H9 (cell line): Measurements from ENCODE around the gene CLEC19A. TPM values are rescaled to one million over a fixed set of nuclear protein-coding genes. Genes with fewer than 3 reads are reported as not detected.

Source experiments
- DNase-seq: peaks from one replicate; pipeline ENCODE4 v3.0.0-alpha.2; 2017
- H2AFZ ChIP-seq: one replicate; pipeline ENCODE4 v1.6.1; 2013; ENCODE audit warnings: mild to moderate bottlenecking, low read length, control low read depth, moderate library complexity
- H2AK5ac ChIP-seq: 2 replicates; pipeline ENCODE4 v1.6.1; 2013; ENCODE audit warnings: low read length, control low read depth, mixed read lengths; ENCODE audit not compliant: insufficient read length
- H2BK120ac ChIP-seq: one replicate; pipeline ENCODE4 v1.6.1; 2013; ENCODE audit warnings: low read depth, mild to moderate bottlenecking, low read length, control low read depth, inconsistent platforms; ENCODE audit not compliant: poor library complexity, severe bottlenecking
- H2BK12ac ChIP-seq: 2 replicates; pipeline ENCODE4 v1.6.1; 2013; ENCODE audit warnings: low read length, control low read depth, mixed read lengths, low read depth; ENCODE audit not compliant: insufficient read length
- H2BK15ac ChIP-seq: 2 replicates; pipeline ENCODE4 v1.6.1; 2013; ENCODE audit warnings: low read depth, low read length, control low read depth
- H2BK20ac ChIP-seq: one replicate; pipeline ENCODE4 v1.6.1; 2013; ENCODE audit warnings: low read depth, mild to moderate bottlenecking, low read length, control low read depth, inconsistent platforms; ENCODE audit not compliant: poor library complexity, severe bottlenecking
- H2BK5ac ChIP-seq: 2 replicates; pipeline ENCODE4 v1.6.1; 2013; ENCODE audit warnings: low read length, control low read depth, mixed read lengths; ENCODE audit not compliant: insufficient read length
- H3K14ac ChIP-seq: 2 replicates; pipeline ENCODE4 v1.6.1; 2013; ENCODE audit warnings: low read length, control low read depth; ENCODE audit not compliant: insufficient read depth
- H3K18ac ChIP-seq: 2 replicates; pipeline ENCODE4 v1.6.1; 2013; ENCODE audit warnings: low read depth, mild to moderate bottlenecking, mixed read lengths, low read length, control low read depth; ENCODE audit not compliant: insufficient read length
- H3K23ac ChIP-seq: 2 replicates; pipeline ENCODE4 v1.6.1; 2013; ENCODE audit warnings: low read length, control low read depth, mixed read lengths, low read depth; ENCODE audit not compliant: insufficient read length
- H3K23me2 ChIP-seq: 2 replicates; pipeline ENCODE4 v1.6.1; 2013; ENCODE audit warnings: low read depth, mild to moderate bottlenecking, mixed read lengths, low read length, control low read depth; ENCODE audit not compliant: insufficient read length, poor library complexity, severe bottlenecking
- H3K27ac ChIP-seq: 2 replicates; pipeline ENCODE4 v1.5.1; 2013; ENCODE audit warnings: low read length, control low read depth, mixed read lengths, low read depth; ENCODE audit not compliant: insufficient read length
- H3K27me3 ChIP-seq: 2 replicates; pipeline ENCODE4 v1.6.1; 2013; ENCODE audit warnings: low read length, control low read depth, inconsistent platforms; ENCODE audit not compliant: insufficient read depth
- H3K4ac ChIP-seq: 2 replicates; pipeline ENCODE4 v1.6.1; 2013; ENCODE audit warnings: low read depth, mild to moderate bottlenecking, control low read depth, inconsistent platforms, low read length, moderate library complexity
- H3K4me1 ChIP-seq: 2 replicates; pipeline ENCODE4 v1.6.1; 2013; ENCODE audit warnings: low read length, control low read depth, inconsistent platforms; ENCODE audit not compliant: insufficient read depth
- H3K4me2 ChIP-seq: 2 replicates; pipeline ENCODE4 v1.6.1; 2013; ENCODE audit warnings: low read length, control low read depth, mixed read lengths; ENCODE audit not compliant: insufficient read length, insufficient read depth
- H3K56ac ChIP-seq: 2 replicates; pipeline ENCODE4 v1.6.1; 2013; ENCODE audit warnings: low read depth, mild to moderate bottlenecking, mixed read lengths, low read length, control low read depth; ENCODE audit not compliant: insufficient read length
- H3K79me1 ChIP-seq: 2 replicates; pipeline ENCODE4 v1.6.1; 2013; ENCODE audit warnings: low read depth, mild to moderate bottlenecking, moderate library complexity, low read length, control low read depth, inconsistent platforms; ENCODE audit not compliant: insufficient read depth, poor library complexity, severe bottlenecking
- H3K79me2 ChIP-seq: 2 replicates; pipeline ENCODE4 v1.6.1; 2013; ENCODE audit warnings: low read length, control low read depth, inconsistent platforms; ENCODE audit not compliant: insufficient read depth
- H3K9ac ChIP-seq: 2 replicates; pipeline ENCODE4 v1.6.1; 2013; ENCODE audit warnings: low read length, control low read depth, mixed read lengths; ENCODE audit not compliant: insufficient read length; ENCODE audit errors: extremely low read depth
- H3K9me3 ChIP-seq: one replicate; pipeline ENCODE4 v1.6.1; 2013; ENCODE audit warnings: low read depth, low read length, inconsistent platforms; ENCODE audit not compliant: control insufficient read depth
- H3T11ph ChIP-seq: one replicate; pipeline ENCODE4 v1.6.1; 2013; ENCODE audit warnings: mild to moderate bottlenecking, low read length, control low read depth, inconsistent platforms
- H4K20me1 ChIP-seq: one replicate; pipeline ENCODE4 v1.6.1; 2013; ENCODE audit not compliant: control insufficient read depth, insufficient read length, insufficient read depth
- H4K5ac ChIP-seq: 2 replicates; pipeline ENCODE4 v1.6.1; 2013; ENCODE audit warnings: low read depth, mild to moderate bottlenecking, mixed read lengths, low read length, control low read depth; ENCODE audit not compliant: insufficient read length
- H4K8ac ChIP-seq: replicated peaks from 2 replicates; pipeline ENCODE4 v1.6.1; 2013; ENCODE audit warnings: low read length, control low read depth, mixed read lengths, low read depth; ENCODE audit not compliant: insufficient read length
- H4K91ac ChIP-seq: 2 replicates; pipeline ENCODE4 v1.6.1; 2013; ENCODE audit warnings: low read depth, mild to moderate bottlenecking, moderate library complexity, mixed read lengths, low read length, control low read depth; ENCODE audit not compliant: insufficient read length
- H3K27ac Mint-ChIP-seq, 3 experiments: 2 replicates in 2 of 3; 3 replicates in 1 of 3; pipeline ENCODE4 v1.8.0; 2020 to 2021; ENCODE audit warnings: mixed read lengths in 3 of 3, mild to moderate bottlenecking in 1 of 3, moderate library complexity in 1 of 3
- H3K27me3 Mint-ChIP-seq: 2 replicates; pipeline ENCODE4 v1.8.0; 2021; ENCODE audit warnings: low read depth, mild to moderate bottlenecking, moderate library complexity, mixed read lengths
- H3K36me3 Mint-ChIP-seq, 3 experiments: 2 replicates in 2 of 3; 3 replicates in 1 of 3; pipeline ENCODE4 v1.8.0; 2020 to 2021; ENCODE audit warnings: low read depth in 3 of 3, mixed read lengths in 3 of 3; ENCODE audit not compliant: insufficient read depth in 1 of 3
- H3K4me1 Mint-ChIP-seq, 2 experiments: 2 replicates each; pipeline ENCODE4 v1.8.0; 2020; ENCODE audit warnings: mixed read lengths in 2 of 2
- H3K4me3 Mint-ChIP-seq, 2 experiments: 2 replicates in 1 of 2; 3 replicates in 1 of 2; pipeline ENCODE4 v1.8.0; 2020 to 2021; ENCODE audit warnings: mild to moderate bottlenecking in 2 of 2, mixed read lengths in 2 of 2, moderate library complexity in 1 of 2
- H3K9me3 Mint-ChIP-seq, 2 experiments: 2 replicates in 1 of 2; 3 replicates in 1 of 2; pipeline ENCODE4 v1.8.0; 2020; ENCODE audit warnings: mild to moderate bottlenecking in 2 of 2, mixed read lengths in 2 of 2, moderate library complexity in 1 of 2
- WGBS: extraction: QIAGEN DNeasy Blood & Tissue Kit; methylation state at CpG from one replicate; pipeline ENCODE4 v1.1.7; 2013; ENCODE audit warnings: missing lambda C conversion rate, low lambda C conversion rate, mixed read lengths; ENCODE audit not compliant: insufficient read length; ENCODE audit errors: extremely low coverage; 5-methylcytosine and 5-hydroxymethylcytosine counted together
- total RNA-seq: library from RNA; stranded (reverse); gene quantifications from 2 replicates; pipeline ENCODE4 v1.2.1, GENCODE V29; 2021
- TF ChIP-seq, protein P1 (sequence below): fragments of 200-600 bp; sonication (generic); conservative IDR thresholded peaks from 3 replicates; pipeline ENCODE4 v1.8.0; 2021; ENCODE audit warnings: antibody characterized with exemption, mild to moderate bottlenecking

CLEC19A gene
- total RNA-seq, 1 experiment from 2014 or later, result not detected

DNA sequence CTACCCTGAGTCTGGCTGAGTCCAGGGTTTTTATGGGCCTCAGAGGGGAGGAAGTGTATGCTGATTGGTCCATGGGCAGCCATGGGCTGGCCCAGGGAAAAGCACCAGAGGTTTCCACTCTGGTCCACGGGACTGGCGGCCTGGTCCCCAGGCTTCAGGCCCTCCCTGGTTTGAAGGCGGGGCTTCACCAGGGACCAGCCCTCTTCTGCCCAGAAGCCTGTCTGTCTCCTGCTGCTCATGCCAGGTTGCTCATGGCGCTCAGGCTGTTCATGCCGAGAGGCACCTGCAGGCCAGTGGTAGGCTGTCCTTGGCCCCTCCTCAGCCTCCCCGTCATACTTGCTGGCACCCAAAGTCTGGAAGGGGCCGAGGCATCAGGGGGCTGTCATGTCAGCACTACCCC lies 45.0 kb upstream of the CLEC19A start:
- Histone ChIP-seq H3K27me3 (no peaks in the 10 kb centered on the region), H4K20me1 (no peaks in the 10 kb centered on the region), H2BK120ac (no peak overlapping the region), H3K27ac (no peak overlapping the region), H2AK5ac (no peak overlapping the region), H3K79me1 (no peaks in the 10 kb centered on the region), H3K23ac (no peak overlapping the region), H3K56ac (no peak overlapping the region), H3K79me2 (no peaks in the 10 kb centered on the region), H2BK15ac (no peak overlapping the region), H4K5ac (no peak overlapping the region), H3T11ph (no peak overlapping the region), H3K4me1 (no peaks in the 10 kb centered on the region), H4K91ac (no peak overlapping the region), H3K4ac (no peak overlapping the region), H2BK5ac (no peak overlapping the region), H2AFZ (no peak overlapping the region), H3K18ac (no peak overlapping the region), H2BK20ac (no peak overlapping the region), H3K23me2 (no peaks in the 10 kb centered on the region), H3K14ac (no peak overlapping the region), H3K9me3 (peaks cover 8% of the 10 kb centered on the region), H2BK12ac (no peak overlapping the region), H3K9ac (no peak overlapping the region), H3K4me2 (no peak overlapping the region), H4K8ac (no peak overlapping the region)
- H3K36me3 Mint-ChIP-seq, result peaks cover 3 to 11% (median 3%) of the 10 kb centered on the region in 3 experiments; a peak in 5 of 7 replicates
- peaks cover 9 to 11% of the 10 kb centered on the region in 2 experiments for H3K9me3 Mint-ChIP-seq
- peaks cover 1 to 2% of the 10 kb centered on the region in 2 experiments; a peak in 2 of 4 replicates for H3K4me1 Mint-ChIP-seq
- no peak overlapping the region for H3K27ac Mint-ChIP-seq
- TF ChIP-seq, protein P1, sequence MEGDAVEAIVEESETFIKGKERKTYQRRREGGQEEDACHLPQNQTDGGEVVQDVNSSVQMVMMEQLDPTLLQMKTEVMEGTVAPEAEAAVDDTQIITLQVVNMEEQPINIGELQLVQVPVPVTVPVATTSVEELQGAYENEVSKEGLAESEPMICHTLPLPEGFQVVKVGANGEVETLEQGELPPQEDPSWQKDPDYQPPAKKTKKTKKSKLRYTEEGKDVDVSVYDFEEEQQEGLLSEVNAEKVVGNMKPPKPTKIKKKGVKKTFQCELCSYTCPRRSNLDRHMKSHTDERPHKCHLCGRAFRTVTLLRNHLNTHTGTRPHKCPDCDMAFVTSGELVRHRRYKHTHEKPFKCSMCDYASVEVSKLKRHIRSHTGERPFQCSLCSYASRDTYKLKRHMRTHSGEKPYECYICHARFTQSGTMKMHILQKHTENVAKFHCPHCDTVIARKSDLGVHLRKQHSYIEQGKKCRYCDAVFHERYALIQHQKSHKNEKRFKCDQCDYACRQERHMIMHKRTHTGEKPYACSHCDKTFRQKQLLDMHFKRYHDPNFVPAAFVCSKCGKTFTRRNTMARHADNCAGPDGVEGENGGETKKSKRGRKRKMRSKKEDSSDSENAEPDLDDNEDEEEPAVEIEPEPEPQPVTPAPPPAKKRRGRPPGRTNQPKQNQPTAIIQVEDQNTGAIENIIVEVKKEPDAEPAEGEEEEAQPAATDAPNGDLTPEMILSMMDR, result no peak
- H3K4me3 Mint-ChIP-seq, result no peak overlapping the region
- DNase-seq, result peak; percentile 46
- WGBS, result no CpG with 5 or more reads among the region's 7 CpGs
- H3K27me3 Mint-ChIP-seq, result 0 out of 2 replicates have a peak, but pooled peaks cover 2% of the 10 kb centered on the region
